NCI-H2227 (cell line): ENCODE measurements around the gene ADM5.
"Not testable (repeated sequence)": the region's sequence is repeated elsewhere in the genome, so short reads cannot be mapped to it uniquely, and the experiment has no call there.

Source experiments
- DNase-seq: peaks from one replicate; lab custom pipeline; 2025; ENCODE audit not compliant: unreplicated experiment; lab: John Stamatoyannopoulos, UW

Gene ADM5

DNA sequence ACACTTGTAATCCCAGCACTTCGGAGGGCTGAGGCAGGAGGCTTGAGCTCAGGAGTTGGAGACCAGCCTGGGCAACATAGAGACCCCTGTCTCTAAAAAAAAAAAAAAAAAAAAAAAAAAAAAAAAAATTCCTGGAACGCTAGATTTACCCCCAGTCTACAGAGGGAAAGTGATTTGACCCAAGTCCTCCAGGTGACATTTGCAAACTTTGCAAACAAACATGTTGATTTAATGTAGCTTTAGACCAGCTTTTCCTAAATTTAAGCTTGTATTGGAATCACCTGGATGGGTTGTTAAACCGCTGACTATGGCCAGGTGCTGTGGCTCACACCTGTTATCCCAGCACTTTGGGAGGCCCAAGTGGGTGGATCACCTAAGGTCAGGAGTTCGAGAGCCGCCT, 10.0 kb downstream of the ADM5 start:
- DNase-seq = no peak

DNA sequence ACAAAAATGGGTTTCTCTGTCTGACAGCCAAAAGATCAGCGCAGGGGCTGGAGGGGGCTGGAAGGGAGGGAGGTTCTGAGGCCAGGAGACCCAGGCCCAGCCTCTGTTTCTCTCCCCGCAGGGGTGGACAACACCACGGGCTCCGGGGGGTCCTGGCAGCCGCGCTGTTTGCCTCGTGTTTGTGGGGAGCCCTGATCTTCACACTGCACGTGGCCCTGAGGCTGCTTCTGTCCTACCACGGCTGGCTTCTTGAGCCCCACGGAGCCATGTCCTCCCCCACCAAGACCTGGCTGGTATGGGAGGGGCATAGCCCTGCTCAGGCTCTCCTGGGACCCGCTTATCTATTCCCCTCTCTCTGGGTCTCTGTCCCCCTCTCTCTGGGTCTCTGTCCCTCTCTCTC, 11.2 kb downstream of the ADM5 start:
- no peak for DNase-seq

DNA sequence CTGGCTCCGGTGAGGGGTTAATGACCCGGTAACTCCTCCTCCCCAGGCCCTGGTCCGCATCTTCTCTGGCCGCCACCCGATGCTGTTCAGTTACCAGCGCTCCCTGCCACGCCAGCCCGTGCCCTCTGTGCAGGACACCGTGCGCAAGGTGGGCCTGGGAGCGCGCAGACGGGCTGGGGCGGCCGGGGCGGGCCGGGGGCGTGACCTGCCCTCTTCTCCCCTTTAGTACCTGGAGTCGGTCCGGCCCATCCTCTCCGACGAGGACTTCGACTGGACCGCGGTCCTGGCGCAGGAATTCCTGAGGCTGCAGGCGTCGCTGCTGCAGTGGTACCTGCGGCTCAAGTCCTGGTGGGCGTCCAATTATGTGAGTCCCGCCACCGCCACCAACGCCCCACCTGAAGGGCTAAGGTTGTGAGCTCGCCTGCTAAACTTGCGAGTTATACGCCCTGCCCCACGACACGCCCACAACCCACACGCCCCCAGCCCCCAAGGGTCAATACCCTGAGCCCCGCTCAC, 11.9 kb downstream of the ADM5 start:
- no peak for DNase-seq

DNA sequence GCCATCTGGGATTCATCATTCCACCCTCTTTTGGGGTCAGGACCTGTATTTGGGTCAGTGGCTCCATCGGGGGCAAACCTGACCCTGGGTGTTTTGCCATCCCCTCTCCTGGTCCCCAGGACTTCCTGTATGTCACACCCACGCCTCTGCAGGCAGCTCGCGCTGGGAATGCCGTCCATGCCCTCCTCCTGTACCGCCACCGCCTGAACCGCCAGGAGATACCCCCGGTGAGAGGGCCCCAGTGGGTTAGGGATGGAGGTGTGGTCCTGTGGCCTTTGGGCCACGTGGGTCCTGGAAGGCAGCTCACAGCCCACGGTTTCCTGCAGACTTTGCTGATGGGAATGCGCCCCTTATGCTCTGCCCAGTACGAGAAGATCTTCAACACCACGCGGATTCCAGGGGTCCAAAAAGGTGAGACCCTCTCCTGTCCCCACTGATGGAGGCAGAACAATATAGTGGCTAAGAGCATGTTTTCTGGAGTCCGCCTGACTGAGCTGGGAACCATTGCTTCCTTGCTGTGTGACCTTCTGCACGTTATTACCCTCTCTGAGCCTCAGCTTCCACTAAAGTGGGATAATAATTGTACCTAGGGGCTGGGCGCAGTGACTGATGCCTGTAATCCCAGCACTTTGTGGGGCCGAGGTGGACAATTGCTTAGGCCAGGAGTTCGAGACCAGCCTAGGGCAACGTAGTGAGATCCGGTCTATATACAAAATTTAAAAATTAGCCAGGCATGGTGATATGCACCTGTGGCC, 15.7 kb downstream of the ADM5 start:
- DNase-seq = no peak

DNA sequence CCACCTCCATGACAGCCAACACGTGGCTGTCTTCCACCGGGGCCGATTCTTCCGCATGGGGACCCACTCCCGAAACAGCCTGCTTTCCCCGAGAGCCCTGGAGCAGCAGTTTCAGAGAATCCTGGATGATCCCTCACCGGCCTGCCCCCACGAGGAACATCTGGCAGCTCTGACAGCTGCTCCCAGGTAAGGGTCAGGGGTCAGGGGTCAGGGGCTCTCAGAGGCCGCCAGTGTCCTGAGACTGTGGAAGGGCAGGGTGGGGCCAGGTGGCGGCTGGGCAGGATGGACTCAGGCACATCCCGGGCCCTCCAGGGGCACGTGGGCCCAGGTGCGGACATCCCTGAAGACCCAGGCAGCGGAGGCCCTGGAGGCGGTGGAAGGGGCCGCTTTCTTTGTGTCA, 16.5 kb downstream of the ADM5 start:
- DNase-seq = no peak

DNA sequence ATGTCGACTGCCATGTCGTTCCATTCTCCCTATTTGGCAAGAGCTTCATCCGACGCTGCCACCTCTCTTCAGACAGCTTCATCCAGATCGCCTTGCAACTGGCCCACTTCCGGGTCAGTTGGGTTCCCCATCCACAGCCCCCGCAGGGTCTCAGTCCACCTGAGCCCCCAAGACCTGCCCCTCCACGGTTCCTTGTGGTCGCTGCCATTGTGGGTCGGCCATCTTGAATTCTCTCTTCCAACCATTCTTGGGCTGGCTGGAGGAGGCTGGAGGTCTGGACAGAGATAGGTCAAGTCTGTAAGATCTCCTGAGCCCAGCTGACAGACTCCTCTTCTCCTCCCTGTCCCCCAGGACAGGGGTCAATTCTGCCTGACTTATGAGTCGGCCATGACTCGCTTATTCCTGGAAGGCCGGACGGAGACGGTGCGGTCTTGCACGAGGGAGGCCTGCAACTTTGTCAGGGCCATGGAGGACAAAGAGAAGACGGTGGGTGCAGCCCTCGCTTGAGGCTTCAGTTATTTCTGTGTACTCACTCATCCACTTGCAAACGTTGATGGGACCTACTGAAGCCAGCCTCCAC, 21.1 kb downstream of the ADM5 start:
- no peak for DNase-seq

DNA sequence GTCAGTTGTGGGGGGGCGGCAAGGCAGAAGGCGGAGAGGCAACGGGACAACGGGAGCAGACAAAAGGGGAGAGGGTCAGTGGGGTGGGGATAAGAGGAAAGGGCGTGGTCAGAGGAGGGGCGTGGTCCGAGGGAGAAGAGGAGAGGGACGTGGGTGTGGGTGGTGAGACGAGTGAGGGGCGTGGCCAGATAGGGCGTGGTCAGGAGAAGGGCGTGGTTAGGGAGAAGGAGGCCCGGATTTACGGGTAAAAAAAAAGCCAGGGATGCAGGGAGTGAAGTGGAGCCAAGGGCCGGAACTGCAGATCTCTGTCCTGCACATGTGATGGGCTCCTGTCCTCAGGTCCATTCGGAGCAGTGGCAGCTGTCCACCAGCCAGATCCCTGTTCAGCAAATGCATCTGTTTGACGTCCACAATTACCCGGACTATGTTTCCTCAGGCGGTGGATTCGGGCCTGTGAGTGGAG, 23.0 kb downstream of the ADM5 start:
- DNase-seq = peak; percentile 47

DNA sequence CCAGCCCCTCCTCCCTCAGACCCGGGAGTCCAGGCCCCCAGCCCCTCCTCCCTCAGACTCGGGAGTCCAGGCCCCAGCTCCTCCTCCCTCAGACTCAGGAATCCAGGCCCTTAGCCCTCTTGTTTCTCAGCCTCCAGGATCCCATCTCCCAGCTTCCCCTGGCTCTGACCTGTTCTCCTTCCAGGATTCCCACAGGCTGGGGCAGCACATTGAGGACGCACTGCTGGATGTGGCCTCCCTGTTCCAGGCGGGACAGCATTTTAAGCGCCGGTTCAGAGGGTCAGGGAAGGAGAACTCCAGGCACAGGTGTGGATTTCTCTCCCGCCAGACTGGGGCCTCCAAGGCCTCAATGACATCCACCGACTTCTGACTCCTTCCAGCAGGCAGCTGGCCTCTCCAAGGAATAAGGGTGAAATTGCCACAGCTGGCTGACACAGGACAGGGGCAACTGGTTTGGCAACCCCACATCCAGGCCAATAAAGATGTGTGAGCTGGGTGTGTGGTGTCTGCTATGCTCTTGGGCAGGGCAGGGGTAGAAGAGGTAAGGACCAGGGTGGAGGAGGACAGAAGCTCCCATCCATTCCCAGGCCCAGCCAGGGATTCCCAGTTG, 23.9 kb downstream of the ADM5 start:
- DNase-seq = no peak

DNA sequence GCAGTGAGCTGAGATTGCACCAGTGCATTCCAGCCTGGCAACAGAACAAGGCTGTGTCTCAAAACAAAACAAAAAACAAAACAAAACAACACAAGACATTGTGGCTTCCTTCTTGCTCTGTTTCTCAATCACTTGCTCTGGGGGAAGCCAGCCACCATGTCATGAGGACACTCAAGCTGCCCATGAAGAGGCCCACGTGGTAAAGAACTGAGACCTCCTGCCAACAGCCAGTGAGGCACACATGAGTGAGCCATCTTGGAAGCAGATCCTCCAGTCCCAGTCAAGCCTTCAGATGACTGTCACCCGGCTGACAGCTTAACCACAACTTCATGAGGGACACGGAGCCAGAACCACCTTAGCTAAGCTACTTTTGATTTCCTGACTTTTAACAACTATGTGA, 26.8 kb downstream of the ADM5 start:
- peak; percentile 16 for DNase-seq

DNA sequence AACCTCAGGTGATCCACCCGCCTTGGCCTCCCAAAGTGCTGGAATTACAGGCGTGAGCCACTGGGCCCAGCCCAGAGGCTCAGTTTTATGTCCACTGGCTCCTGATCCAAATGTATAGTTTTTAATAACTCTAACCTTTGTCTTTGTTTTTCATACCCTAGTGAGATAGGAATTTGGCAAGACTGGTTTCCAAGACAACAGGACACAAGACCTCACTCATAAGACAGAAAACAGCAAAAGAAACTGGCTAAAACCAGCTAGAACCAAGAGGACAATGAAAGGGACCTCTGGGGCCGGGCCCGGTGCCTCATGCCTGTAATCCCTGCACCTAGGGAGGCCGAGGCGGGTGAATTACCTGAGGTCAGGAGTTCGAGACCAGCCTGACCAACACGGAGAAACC, 29.1 kb downstream of the ADM5 start:
- no peak for DNase-seq

DNA sequence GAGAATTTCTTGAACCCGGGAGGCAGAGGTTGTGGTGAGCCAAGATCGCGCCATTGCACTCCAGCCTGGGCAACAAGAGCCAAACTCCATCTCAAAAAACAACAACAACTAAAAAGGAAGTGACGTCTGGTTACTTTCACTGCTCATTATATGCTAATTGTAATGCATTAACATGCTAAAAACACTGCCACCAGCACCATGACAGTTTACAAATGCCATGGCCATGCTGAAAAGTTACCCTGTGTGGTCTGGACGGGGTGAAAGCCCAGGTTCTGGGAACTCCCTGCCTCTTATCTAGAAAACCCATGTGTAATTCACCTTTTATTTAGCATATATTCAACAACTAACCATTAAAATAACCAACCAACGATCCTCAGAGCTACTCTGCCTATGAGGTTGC, 29.6 kb downstream of the ADM5 start:
- no peak for DNase-seq

DNA sequence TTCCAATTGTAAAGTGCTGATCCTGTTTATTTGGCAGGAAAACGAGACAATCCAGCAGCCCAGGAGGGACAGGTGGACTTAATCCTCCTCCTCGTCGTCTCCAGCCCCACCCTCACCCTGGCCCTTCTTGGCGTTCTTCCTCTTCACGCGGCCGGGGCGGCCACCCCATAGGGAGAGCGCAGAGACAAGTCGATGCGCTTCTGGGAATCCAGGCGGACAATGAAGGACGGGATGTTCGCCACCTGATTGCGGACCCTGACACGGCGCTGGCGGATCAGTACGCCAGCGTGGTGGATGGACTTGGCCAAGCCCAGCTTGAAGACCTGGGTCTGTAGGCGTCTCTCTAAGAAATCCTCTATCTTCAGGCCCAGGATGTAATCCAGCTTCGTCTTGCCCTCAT, 30.0 kb downstream of the ADM5 start:
- not testable (repeated sequence) for DNase-seq

DNA sequence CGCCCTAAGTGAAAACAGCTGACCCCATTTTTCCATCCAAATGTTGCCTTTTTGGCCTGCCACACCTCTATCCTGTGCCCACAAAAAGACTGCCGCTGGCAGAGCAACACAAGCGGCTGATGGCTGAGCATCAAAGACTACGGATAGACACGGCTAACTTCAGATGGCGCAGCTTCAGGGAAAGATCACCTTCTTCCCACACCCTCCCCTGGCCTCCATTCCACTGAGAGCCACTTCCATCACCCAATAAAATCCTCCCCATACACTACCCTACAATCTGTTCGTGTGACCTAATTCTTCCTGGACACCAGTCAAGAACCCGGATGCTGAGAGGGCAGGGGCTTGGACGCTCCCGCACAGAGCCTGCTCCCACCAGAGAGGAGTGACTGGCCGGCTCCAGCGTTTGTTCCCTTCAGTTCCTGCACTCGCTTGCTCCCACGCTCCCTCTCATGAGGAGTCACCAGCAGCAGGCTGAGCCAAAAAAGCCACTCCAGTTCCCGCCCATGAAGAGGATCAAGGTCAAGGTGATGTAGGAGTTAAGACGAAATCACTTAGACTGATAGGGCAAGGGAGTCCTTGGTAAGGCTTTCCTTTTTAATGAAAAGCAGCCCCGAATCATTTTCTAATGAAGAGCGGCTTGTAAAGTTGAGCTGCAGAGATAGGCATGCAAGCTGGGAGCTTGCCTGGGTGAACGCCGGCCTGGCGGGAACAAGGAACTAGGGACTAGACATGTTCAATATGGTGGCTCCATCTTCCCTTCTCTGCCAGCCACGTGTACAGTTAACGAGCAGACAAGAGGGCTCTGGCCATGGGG, 38.0 kb downstream of the ADM5 start:
- no peak for DNase-seq

DNA sequence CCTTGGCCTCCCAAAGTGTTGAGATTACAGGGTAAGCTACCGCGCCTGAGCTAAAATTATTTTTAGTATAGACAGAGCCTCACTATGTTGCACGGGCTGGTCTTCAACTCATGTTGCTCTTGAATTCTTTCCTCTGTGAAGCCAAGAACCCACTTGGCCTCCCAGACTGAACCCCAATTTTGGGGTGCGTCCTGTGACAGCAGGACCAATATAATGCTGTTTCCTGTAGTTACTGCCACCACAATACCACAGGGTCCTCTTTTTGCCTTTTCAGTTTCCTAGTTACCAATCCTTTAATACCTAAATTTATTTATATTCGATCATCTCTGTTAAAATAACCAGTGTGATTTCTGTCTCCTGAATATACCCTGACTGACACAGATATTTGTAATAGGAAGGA, 40.8 kb downstream of the ADM5 start:
- no peak for DNase-seq

DNA sequence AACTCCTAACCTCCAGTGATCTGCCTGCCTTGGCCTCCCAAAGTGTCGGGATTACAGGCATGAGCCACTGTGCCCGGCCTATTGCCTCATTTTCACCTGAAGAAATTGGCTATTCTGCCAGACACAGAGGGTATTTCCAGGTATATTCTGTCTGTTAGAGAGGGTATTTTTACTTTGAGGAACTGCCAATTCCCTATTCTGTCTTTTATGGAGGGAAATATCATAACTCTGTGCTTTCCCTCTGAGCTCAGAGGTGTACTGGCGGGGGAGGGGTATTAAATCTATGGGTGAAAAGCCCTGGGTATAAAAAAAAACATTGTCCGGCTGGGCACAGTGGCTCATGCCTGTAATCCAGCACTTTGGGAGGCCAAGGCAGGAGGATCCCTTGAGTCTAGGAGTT, 48.9 kb downstream of the ADM5 start:
- DNase-seq = no peak

DNA sequence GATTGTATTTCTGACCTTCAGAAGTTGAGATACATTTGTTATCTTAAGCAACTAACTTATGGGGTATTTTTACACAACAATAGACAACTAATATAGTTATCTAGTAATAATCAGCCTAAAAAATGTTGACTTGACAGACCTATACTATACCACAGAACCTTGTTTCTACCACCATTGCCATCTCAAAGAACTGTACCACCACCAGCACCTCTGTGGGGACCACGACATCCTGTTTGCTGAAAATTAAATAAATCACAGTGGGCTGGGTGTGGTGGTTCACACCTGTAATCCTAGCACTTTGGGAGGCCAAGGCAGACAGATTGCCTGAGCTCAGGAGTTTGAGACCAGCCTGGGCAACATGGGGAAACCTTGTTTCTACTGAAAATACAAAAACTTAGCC, 49.7 kb downstream of the ADM5 start:
- DNase-seq = no peak

DNA sequence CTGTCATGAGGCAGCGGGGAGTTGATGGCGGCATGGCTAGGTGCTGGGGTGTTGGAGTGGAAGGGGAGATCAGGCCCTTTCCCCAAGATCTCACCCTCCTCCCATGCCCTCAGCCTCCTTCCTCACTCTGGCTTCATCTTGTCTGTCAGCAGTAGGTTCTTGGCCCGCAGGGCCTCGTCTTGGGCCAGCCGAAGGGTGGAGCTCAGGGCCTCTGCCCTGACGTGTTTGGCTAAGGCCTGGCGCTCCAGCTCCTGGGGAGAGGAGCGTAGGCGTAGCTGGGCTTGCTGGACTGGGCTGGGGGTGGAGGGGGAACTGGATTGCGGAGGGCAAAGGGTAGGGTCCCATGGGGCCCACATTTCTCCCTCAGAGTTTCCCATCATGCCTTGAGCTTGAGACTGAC, 50.5 kb downstream of the ADM5 start:
- no peak for DNase-seq
